DND-41 (cell line): ENCODE measurements around the gene FPR2.
"Not testable (repeated sequence)": the region's sequence is repeated elsewhere in the genome, so short reads cannot be mapped to it uniquely, and the experiment has no call there.

ENCODE experiments used
- ATAC-seq: fragments of 200-7000 bp; cut with Tn5 transposase; 3 replicates; pipeline ENCODE4 v1.9.1; 2021; ENCODE audit warnings: low read depth; ENCODE audit not compliant: insufficient read depth
- DNase-seq: peaks from one replicate; pipeline ENCODE4 v3.0.0-alpha.2; 2020
- H2AFZ ChIP-seq: 2 replicates; pipeline ENCODE4 v1.6.0; 2012; ENCODE audit warnings: low read depth, low read length
- H3K27ac ChIP-seq: 2 replicates; pipeline ENCODE4 v1.5.1; 2012; ENCODE audit warnings: low read length, inconsistent platforms
- H3K27me3 ChIP-seq: fragments of 200-600 bp; sonication (generic); 2 replicates; pipeline ENCODE4 v1.6.0; 2012; ENCODE audit warnings: low read length, mild to moderate bottlenecking, inconsistent platforms; ENCODE audit not compliant: insufficient read depth, poor library complexity
- H3K36me3 ChIP-seq: 2 replicates; pipeline ENCODE4 v1.5.1; 2012; ENCODE audit warnings: low read length, inconsistent platforms; ENCODE audit not compliant: insufficient read depth
- H3K4me1 ChIP-seq: 2 replicates; pipeline ENCODE4 v1.5.1; 2012; ENCODE audit warnings: mild to moderate bottlenecking, low read length; ENCODE audit not compliant: insufficient read depth
- H3K4me2 ChIP-seq: 2 replicates; pipeline ENCODE4 v1.6.0; 2012; ENCODE audit warnings: mild to moderate bottlenecking, moderate library complexity, low read length, inconsistent platforms; ENCODE audit not compliant: insufficient read depth
- H3K4me3 ChIP-seq, 2 experiments: fragments of 200-600 bp in 1 of 2; shearing (Covaris generic) in 1 of 2; 2 replicates each; pipeline ENCODE4 v1.5.1; 2012 to 2016; ENCODE audit warnings: inconsistent platforms in 2 of 2, low read length in 2 of 2, mild to moderate bottlenecking in 2 of 2, low read depth in 1 of 2, moderate library complexity in 1 of 2
- H3K79me2 ChIP-seq: 2 replicates; pipeline ENCODE4 v1.6.0; 2012; ENCODE audit warnings: low read length, inconsistent platforms; ENCODE audit not compliant: insufficient read depth
- H3K9ac ChIP-seq: 2 replicates; pipeline ENCODE4 v1.6.0; 2012; ENCODE audit warnings: low read depth, mild to moderate bottlenecking, inconsistent platforms, low read length, moderate library complexity
- H3K9me3 ChIP-seq: 2 replicates; pipeline ENCODE4 v1.5.1; 2012; ENCODE audit warnings: low read length, moderate library complexity, mild to moderate bottlenecking, inconsistent platforms; ENCODE audit not compliant: insufficient read depth, severe bottlenecking
- H4K20me1 ChIP-seq: 2 replicates; pipeline ENCODE4 v1.6.0; 2012; ENCODE audit warnings: low read length; ENCODE audit not compliant: insufficient read depth
- CTCF ChIP-seq: IDR thresholded peaks from 2 replicates; pipeline ENCODE4 v1.5.1; 2012; ENCODE audit warnings: borderline replicate concordance, low read length, moderate library complexity, mild to moderate bottlenecking; ENCODE audit not compliant: poor library complexity, severe bottlenecking; ENCODE audit errors: extremely low read depth
- EZH2 ChIP-seq: IDR thresholded peaks from 3 replicates; pipeline ENCODE4 v1.6.1; 2012; ENCODE audit warnings: borderline replicate concordance, low read depth, mild to moderate bottlenecking, moderate library complexity, low read length, inconsistent platforms; ENCODE audit not compliant: severe bottlenecking

Gene FPR2

GRCh38 chr19:51737924-51738323 lies 23.1 kb upstream of the FPR2 start:
- TF ChIP-seq CTCF (no peak), EZH2 (no peak)
- peaks cover 25% of the 10 kb centered on the region for H3K27me3 ChIP-seq
- no peaks in the 10 kb centered on the region for H3K79me2 ChIP-seq
- H3K9me3 ChIP-seq = no peaks in the 10 kb centered on the region
- H3K4me2 ChIP-seq = no peak overlapping the region
- no peaks in the 10 kb centered on the region for H3K4me1 ChIP-seq
- no peak overlapping the region for H3K27ac ChIP-seq
- no peak for DNase-seq
- H4K20me1 ChIP-seq = no peaks in the 10 kb centered on the region
- no peak overlapping the region for H2AFZ ChIP-seq
- no peaks in the 10 kb centered on the region for H3K36me3 ChIP-seq
- no peak for ATAC-seq
- no peak overlapping the region for H3K9ac ChIP-seq
- no peak overlapping the region for H3K4me3 ChIP-seq

DNA sequence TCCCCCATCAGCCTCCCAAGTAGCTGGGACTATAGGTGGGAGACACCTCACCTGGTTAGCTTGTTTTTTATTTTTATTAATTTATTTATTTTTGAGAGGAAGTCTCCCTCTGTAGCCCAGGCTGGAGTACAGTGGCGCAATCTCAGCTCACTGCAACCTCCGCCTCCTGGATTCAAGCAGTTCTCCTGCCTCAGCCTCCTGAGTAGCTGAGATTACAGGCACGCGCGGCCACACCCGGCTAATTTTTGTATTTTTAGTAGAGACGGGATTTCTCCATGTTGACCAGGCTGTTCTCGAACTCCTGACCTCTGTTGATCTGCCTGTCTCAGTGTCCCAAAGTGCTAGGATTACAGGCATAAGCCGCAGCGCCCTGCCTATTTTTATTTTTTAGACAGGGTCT lies 22.5 kb upstream of the FPR2 start:
- not testable (repeated sequence) for H4K20me1 ChIP-seq, H2AFZ ChIP-seq, H3K4me1 ChIP-seq, H3K79me2 ChIP-seq, ATAC-seq, H3K9ac ChIP-seq, H3K27ac ChIP-seq, DNase-seq, H3K36me3 ChIP-seq, H3K9me3 ChIP-seq, H3K4me3 ChIP-seq, H3K4me2 ChIP-seq
- peaks cover 25% of the 10 kb centered on the region for H3K27me3 ChIP-seq

DNA sequence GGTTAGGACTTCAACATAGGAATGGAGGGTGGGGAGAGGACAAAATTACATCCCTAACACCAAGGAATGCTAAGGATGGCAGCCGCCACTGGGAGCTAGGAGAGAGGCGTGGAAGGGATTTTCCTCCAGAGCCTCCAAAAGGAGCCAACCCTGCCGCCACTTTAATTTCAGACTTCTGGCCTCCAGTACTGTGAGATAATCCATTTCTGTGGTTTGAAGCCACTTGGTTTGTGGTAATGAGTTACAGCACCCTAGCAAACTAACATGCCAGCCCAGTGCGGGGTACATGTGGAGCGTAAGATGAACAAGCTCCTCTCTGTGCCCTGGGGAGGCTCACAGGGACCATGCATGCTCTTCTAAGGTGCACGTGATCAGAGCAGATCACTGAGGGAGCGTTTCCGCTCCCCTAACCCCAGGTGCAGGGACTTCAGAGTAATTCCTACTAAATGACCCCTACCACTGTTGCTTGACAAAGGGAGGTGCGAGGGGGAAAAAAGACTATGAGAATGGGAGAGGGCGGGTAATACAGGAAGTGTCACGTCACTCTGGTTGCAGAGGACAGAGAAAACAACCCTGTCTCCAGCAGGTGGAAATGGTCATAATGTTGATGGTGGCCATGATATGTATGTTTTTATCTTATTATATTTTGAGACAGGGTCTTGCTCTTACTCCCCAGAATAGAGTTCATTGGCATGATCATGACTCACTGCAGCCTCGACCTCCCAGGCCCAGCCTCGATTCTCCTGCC lies 21.3 kb upstream of the FPR2 start:
- H3K27me3 ChIP-seq = peaks cover 25% of the 10 kb centered on the region
- H3K4me2 ChIP-seq = no peak overlapping the region
- ATAC-seq = no peak
- no peak for DNase-seq
- H3K4me3 ChIP-seq = no peak overlapping the region
- H3K79me2 ChIP-seq = no peaks in the 10 kb centered on the region
- H3K4me1 ChIP-seq = no peaks in the 10 kb centered on the region
- H3K9ac ChIP-seq = no peak overlapping the region
- no peaks in the 10 kb centered on the region for H3K9me3 ChIP-seq
- H4K20me1 ChIP-seq = no peaks in the 10 kb centered on the region
- no peak overlapping the region for H2AFZ ChIP-seq
- no peaks in the 10 kb centered on the region for H3K36me3 ChIP-seq
- no peak for TF ChIP-seq EZH2
- no peak for TF ChIP-seq CTCF
- H3K27ac ChIP-seq = no peak overlapping the region

DNA sequence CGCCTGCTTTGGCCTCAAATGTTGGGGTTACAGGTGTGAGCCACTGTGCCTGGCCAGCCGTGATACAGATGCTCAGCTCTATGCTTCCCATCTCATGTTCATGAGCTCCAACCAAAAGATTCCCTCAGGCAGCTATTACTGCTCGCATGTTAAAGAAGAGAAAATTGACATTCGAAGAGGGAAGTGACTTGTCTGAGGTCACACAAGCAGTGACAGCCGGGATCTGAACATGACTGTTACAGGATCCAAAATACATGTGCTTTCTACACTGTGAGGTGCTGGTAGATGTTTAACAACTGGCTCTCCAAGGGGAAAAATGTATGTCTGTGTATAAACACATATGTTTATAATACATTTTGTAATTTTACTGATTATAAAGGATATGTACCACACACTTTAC lies 20.6 kb upstream of the FPR2 start:
- no peaks in the 10 kb centered on the region for H3K36me3 ChIP-seq
- no peaks in the 10 kb centered on the region for H3K4me1 ChIP-seq
- H3K27ac ChIP-seq = no peak overlapping the region
- H3K9ac ChIP-seq = no peak overlapping the region
- TF ChIP-seq CTCF (no peak), EZH2 (no peak)
- peaks cover 23% of the 10 kb centered on the region for H3K27me3 ChIP-seq
- ATAC-seq (no peak), DNase-seq (no peak)
- no peak overlapping the region for H3K4me3 ChIP-seq
- H3K79me2 ChIP-seq = no peaks in the 10 kb centered on the region
- no peak overlapping the region for H3K4me2 ChIP-seq
- H4K20me1 ChIP-seq = no peaks in the 10 kb centered on the region
- no peak overlapping the region for H2AFZ ChIP-seq
- no peaks in the 10 kb centered on the region for H3K9me3 ChIP-seq
